Measurements from ENCODE around the gene DMKN. TPM values are rescaled to one million over a fixed set of nuclear protein-coding genes. Genes with fewer than 3 reads are reported as not detected.
A peak's percentile ranks its signal among the peaks of the same experiment; 100 is the strongest.

Gene DMKN, protein sequence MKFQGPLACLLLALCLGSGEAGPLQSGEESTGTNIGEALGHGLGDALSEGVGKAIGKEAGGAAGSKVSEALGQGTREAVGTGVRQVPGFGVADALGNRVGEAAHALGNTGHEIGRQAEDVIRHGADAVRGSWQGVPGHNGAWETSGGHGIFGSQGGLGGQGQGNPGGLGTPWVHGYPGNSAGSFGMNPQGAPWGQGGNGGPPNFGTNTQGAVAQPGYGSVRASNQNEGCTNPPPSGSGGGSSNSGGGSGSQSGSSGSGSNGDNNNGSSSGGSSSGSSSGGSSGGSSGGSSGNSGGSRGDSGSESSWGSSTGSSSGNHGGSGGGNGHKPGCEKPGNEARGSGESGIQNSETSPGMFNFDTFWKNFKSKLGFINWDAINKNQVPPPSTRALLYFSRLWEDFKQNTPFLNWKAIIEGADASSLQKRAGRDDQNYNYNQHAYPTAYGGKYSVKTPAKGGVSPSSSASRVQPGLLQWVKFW
- total RNA-seq (2014; rRNA removed; shearing (Covaris generic)), result 19.6 and 34.6 TPM in 2 replicates

DNA sequence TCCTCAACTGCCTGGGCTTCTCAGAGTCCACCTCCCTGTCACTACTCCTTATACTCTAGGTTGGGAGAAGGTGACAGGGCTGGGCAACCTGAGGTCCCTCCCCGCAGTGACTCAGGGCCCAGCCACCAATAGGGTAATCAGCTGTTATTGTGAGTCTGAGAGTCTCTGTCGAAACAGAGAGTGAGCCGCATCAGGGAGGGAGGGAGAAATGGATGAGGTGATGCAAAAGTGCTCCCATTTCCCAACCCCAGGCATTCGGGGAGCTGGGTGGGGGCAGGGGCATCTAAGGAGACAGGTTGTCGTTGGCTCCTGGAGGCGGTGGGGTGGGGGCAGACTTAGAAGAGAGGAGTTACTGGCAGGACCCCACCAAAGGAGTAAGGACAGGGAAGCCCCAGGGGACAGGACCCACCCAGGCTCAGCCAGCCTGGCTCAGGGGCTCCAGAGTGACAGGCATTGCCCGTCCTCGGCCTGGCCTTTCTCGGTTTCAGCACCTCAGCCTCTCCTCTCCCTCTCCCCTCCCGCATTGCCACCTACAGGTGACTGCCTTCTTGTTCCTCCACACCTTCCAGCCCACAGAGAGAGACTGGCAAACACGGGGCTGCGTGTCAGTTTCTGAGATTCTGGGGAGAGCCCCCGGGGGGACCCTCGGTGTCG is at the start of gene DMKN:
TSS of gene DMKN (minus strand) at position 22 of the 654 bp plus-strand sequence. CDS start 174 bp downstream, outside the sequence.
- peak; percentile 61 for DNase-seq (ENCODE audit: low spot score)

DNA sequence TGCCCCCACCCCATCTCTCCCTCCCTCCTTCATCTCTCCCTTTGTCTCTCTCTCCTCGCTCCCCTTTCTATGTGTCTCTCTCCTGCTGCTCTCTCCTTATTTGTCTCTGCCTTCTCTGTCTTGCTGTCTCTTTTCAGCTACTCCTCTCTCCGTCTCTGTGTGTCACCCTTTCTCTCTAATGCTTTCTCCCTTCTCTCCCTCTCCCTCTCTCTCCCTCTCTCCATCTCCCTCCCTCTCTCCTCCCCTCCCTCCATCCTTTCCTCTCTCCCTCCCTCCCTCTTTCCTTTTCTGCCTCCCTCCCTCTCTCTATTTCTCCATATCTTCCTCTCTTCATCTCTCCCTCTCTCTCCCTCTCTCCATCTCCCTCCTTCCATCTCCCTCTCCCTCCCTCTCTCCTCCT is 49.3 kb upstream of the DMKN start:
- no peak for DNase-seq (ENCODE audit: low spot score)

DNA sequence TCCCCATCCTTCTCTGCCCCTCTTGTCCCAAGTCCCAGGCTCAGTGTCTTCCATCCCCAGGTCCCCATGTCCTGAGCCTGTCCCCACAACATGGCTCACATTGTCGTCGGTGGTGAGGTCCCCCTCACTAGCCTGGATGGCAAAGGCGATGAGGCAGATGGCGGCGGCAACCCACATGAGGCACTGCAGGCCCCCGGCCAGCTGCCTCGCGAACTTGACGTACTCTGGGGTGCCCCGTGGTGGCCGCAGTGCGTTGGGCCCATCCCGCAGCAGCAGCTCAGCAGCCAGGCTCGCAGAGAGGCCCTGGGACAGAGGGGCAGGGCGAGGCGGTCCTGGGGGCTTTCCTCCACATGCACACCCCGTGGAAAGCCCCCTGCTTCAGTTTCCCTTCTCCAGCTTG is 48.9 kb upstream of the DMKN start:
- DNase-seq (ENCODE audit: low spot score), result no peak

DNA sequence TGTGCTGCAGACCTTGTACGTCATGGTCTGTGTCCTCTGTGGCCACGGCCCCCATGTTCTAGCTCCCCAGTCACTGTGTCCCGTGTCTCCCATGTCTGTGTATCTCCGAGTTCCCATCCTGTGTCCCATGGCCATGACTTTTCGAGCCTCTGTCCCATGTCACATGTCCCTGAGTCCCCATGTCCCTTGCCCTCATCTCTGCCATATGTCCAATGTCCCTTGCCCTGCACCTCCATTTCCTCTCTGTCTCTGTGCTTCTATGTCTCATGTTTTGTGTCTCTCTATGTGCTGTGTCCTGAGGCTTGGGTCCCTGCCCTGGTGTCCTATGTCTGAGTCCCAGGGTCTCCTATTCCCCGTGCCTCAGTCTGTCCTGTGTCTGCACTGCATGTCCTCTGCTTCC is 48.0 kb upstream of the DMKN start:
- no peak for DNase-seq (ENCODE audit: low spot score)

DNA sequence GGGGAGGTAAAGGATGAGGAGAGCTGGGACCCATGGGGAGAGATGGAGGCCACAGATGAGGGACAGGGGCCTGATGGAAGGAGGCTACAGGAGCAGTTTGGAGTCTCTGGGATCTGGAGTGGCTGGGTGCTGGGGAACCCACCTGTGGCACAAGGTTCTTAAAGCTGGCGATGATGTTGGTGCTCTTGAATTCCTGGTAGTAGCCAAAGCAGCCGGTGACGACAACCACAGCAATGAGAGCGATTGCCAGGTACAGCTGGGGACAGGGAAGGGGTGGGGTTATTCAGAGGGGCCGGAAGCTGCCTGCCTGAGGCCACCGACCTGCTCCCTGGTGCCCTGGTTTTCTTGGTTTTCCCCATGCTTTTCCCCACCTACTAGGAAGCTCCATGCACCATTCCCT is 47.2 kb upstream of the DMKN start:
- no peak for DNase-seq (ENCODE audit: low spot score)

DNA sequence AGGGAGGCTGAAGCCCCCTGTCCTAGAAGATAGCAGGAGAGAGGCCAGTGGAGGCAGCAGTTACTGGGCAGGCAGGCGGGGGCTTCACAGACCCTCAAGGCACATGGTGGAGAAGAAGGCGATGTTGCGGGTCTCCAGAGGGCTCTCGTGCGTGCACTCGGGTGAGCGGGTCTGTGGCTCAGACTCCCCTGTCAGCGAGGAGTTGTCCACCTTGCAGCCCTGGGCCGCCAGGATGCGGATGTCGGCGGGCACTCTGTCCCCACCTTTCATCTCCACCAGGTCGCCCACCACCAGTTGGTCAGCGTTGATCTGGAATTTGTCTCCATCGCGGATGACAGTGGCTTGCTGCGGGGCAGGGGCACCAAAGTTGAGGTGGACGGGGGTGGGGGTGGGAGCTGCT is 46.8 kb upstream of the DMKN start:
- DNase-seq (ENCODE audit: low spot score), result no peak

DNA sequence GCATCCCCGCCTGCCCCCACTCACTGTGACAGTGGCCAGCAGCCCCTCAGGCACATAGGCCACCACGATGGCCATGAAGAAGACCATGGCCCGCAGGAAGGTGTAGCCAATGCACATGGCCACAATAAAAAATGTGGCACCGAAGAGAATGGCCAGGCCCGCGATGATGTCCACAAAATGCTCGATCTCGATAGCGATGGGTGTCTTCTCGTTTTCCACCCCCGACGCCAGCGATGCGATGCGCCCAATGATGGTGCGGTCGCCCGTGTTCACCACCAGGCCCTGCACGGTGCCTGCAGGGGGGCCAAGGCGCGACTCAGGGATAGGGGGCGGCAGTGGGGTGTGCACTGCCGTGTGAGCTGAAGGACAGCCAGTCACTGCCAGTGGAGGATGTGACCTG is 46.3 kb upstream of the DMKN start:
- no peak for DNase-seq (ENCODE audit: low spot score)

DNA sequence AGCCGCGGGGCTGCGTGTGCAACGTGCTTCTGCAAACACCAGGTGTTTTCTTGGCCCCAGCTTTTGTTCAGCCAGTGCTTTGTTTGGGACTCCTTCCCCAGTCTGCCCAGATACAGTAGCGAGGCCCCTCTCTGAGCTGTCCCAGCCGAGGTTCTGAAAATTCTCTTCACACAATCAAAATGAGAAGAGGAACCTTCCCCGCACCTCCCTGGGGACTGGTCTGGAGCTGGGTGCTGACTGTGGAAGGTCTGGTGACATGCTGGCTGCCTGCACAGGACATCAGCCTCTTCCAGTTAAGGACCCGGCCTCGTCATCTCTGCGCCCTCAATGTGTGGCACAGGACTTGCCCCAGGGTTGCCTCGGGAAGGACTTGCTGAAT is 45.8 kb upstream of the DMKN start:
- DNase-seq (ENCODE audit: low spot score), result no peak

DNA sequence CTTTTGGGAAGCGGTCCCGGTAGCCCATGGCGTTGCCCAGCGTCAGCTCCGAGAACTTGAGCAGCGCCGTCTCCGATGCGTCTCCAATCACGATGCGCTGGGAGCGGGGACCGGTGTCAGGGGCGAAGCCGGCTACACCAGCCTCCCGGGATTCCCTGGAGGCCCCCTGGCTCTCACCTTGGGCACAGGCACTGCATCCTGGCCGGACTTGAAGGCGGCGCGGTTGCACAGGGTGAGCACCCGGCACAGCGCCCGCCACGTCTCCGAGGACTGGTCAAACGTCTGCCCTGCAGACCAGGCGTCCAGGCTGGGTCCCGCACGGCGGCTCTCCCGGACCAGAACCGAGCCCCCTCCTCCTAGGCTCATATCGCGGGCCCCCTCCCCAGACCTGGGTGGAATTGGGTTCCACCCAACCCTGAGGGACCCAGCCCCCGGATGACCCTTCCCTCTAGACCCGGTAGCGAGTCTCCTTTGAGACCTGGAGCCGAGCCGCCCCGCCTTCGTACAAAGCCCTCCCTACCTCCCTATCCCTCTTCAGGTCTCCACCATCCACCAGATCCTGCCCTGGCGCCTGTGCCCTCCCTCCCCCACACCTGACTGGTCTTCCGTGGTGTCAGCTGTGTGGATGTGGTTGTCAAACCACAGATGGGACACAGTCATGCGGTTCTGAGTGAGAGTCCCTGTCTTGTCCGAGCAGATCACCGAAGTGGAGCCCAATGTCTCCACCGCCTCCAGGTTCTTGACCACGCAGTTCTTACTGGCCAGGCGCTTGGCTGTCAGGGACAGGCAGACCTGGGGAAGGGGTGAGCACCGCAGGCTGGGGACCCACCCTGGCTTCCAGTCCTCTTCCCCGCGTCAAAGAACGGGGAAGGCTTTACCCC is 45.2 kb upstream of the DMKN start:
- DNase-seq (ENCODE audit: low spot score), result no peak

DNA sequence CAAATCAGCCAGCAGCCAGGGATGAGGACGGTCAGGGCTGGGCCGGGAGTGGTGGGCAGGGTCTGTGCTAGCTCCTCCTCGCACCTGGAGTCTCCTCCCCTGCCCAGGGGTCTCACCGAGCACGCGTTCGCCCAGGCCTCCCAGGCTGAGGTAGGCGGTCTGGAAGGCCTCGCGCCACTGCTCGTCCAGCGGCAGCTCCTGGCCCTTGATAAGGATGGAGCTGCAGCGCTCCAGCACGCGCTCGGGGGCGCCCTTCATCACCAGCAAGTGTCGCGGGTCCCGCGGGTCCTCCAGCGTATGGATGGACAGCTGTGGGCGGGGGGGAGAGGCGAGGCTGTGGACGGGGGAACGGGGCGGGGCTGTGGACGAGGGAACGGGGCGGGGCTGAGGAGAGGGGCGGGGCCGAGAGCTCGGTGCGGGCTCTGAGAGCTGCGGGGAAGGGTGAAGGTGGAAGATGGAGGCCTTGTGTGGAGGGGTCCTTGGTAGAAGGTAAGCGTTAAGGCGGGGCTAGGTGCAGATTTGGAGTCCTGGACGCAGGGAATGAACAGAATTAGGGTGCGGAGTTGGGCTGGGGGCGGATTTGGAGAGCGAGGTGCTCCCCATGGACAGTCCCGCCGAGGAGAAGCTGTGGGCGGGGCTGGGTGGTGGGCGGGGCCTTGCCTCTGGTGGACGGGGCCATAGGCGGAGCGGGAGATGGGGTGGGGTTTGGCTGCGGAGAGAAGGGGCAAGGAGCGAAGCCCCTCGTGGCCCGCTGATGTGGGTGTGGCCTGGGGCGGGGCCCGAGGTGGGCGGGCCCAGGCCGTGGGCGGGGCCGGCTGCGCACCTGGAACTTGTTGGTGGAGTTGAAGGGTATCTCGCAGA is 44.3 kb upstream of the DMKN start:
- no peak for DNase-seq (ENCODE audit: low spot score)

DNA sequence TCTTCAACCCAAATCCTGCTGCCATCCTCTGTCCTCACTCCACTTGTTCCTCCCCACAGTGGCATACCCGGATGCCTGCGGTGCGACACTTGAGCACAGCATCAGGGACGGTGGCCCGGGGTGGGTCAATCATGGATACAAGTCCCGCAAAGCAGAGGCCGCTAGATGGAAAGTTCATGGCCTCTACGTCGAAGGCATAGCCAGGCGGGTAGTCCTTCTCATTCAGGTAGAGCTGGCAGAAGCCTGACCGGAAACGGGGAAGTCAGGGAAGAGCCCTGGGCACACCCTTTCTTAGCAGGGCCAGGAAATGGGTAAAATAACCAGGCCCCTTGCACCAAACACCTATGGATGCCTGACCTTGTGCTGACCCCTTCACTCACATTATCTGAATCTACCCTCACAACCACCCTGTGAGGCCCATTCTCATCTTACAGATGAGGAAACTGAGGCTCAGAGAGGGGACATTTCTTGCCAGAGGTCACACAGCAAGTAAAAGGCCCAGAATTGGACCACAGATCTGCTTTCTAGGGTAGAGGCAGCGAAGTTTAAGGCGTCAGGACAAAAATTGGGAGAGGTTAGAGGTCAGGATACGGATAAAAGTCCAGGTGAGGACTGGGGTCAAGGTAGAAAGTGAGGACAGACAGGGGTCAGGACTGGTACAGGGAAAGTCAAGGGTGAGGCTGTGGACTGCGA is 43.5 kb upstream of the DMKN start:
- no peak for DNase-seq (ENCODE audit: low spot score)

DNA sequence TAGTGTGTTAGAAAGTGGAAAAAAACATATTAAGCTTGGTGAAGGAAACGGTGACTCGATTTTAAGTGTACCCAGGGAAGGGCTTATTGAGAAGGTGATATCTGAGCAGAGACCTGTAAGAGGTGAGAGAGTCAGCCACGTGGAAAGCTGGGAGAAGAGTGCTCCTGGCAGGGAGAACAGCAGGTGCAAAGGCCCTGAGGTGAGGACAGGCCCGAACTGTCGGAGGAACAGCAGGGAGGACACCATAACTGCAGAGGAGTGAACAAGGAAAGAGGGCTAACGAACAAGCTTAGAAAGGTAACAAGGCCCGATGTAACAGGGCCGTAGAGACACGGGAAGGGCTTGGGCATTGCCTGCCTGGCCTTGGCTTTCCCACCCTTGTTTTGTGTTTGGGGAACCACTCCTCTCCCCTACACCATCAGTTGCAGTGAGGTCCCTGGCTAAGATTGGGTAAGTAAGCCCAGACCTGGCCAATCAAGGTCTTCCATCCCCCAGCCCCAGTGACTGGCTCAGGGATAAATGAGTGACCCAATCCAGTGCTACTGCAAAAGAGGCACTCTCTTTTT is 42.7 kb upstream of the DMKN start:
- no peak for DNase-seq (ENCODE audit: low spot score)

DNA sequence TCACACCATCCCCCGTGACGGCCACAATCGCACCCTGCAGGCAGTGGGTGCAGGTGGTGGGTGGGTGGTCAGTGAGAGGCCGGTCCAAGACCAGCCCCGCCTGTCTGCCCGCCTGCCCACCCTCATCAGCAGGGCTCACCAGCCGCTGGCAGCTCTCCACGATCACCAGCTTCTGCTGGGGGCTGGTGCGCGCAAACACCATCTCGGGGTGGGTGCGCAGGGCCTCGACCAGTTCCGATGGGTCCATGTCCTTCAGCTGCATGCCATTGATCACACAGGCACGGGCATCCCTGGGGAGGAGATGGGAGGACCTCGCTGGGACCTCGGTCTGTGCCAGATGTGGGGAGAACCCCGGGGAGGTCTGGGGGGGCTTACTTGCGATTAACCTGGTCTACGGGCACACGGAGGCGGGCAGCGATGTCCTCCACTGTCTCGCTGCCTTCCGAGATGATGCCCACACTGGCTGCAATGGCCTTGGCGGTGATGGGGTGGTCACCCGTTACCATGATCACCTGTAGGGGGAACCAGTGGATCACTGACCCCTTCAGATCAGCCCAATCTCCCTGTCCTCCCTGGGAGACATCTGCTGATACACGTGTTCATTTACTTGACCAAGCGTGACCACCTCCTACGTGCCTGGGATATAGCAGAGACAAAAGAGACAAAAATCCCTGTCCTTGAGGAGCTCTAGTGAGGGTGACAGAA is 42.0 kb upstream of the DMKN start:
- peak; percentile 58 for DNase-seq (ENCODE audit: low spot score)

DNA sequence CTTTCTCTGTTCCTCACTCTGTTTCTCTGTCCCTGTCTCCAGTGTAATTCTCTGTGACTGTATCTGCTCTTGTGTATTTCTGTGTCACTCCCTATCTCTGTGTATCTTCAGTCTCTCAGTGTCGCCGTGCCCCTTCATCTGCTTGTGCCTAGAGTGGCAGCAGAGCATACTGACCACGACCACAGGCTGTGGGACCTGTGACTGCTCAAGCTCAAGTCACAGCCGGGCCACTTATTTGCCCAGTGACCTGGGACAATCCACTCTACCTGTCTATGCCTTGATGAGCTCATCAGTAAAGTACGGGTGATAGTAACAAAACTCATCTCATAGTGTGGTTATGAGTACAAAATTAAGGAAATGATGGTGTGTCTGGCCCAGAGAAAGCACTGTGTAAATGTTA is 40.6 kb upstream of the DMKN start:
- no peak for DNase-seq (ENCODE audit: low spot score)

DNA sequence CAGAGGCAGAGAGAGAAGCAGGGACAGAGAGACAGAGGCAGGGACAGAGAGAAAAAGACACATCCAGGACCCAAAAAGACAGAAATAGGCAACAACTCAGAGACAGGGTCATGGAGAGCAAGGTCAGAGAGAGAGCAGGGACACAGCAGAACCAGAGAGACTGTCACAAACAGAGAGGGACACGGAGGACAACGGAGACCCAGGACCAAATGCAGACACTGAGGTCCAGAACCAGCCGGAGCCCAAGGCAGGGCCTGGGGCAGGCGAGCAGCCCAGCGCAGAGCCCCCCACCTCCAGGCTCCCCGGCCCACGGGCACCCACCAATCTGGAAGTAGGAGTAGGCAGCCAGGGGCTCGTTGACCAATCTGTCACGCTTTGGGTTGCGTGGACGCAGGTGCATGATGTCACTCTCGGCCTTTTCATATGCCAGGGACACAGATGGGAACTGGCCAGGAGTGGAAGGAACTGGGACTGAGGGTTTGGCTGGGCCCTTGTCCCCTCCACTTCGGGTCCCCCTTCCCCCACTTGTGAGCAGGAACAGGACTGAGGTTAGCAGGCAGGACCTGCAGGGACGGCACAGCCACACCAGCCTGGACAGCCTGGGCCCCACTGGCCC is 40.0 kb upstream of the DMKN start:
- no peak for DNase-seq (ENCODE audit: low spot score)

DNA sequence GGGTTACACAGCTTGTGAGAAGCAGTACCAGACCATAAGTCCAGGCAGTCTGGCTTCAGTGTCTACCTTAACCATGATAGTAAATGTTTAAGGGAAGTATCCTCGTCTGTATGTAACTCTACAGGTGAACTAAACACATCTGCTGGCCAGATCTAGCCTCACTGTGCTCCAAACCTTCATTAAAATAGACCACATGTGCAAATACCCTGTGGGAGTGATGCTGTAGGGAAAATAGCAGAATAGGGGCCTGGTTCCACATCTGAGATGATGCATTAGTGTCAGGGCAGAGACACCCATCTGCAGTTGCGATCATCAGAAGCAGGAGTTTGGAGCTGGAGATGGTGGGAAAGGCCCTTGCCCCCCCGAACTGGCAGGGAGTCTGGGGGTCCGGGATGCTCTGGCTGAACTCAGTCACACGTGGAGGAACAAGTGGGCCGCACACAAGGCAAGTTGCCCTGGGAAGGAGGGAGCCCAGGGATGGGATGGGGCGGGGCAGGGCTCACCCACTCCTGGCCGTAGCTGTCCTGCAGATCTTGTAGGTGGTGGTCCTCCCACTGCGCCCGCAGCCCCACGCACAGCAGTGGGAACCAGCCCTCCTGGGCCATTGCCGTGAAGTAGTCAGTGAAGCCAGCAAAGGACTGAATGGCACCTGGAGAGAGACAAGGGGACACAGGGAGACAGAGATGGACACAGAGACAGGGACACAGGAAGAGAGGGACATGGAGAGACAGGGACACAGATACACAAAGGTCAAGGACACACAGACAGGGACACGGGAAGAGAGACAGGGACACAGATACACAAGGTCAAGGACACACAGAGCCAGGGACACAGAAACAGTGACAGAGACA is 39.3 kb upstream of the DMKN start:
- no peak for DNase-seq (ENCODE audit: low spot score)

DNA sequence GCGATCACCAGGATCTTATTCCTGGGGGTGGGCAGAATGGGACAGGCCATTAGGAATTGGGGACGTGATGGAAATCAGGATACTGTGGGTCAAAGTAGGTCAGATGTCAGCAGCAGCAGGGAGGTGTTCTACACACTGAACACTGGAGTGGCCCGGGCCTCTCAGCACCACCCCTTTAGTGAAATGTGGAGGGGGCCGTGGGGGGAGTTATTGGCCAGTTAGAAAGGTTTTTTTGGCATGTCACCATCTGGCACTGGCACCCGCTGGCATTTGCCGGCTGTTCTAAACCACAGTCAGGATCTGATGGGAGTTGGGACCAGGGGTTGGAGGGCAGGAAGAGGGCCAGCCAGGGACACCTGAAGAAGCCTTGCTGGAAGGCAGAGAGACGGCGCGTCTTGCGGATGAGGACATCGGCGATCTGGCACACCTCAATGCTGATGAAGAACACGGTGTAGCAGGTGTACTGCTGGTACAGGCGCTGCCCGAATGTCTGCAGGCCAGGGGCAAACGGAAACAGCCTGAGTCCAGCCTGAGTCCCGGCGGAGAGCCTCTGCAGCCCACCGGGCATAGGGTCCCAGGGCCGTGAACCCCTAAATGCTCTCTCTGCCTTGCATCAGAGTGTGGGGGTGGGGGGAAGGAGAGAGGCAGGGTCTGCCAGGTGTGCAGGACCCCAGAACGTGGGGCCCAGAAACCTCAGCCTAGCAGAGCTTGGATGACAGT is 37.8 kb upstream of the DMKN start:
- no peak for DNase-seq (ENCODE audit: low spot score)

Data from H4 (cell line).